SK-N-SH (cell line): Measurements from ENCODE around the gene PAF1.

Experiments used
- CHD2 ChIP-seq: fragments of 150-350 bp; IDR thresholded peaks from 2 replicates; pipeline ENCODE4 v1.6.1; 2018; ENCODE audit warnings: low read length; ENCODE audit not compliant: partially characterized antibody
- CTCF ChIP-seq: fragments of 200-600 bp; sonication (generic); IDR thresholded peaks from 2 replicates; pipeline ENCODE4 v1.6.1; 2017; ENCODE audit warnings: antibody characterized with exemption, mild to moderate bottlenecking, moderate library complexity
- ELF1 ChIP-seq: IDR thresholded peaks from 2 replicates; pipeline ENCODE4 v1.4.0; 2012
- GABPA ChIP-seq: IDR thresholded peaks from 2 replicates; pipeline ENCODE4 v1.4.0; 2012; ENCODE audit warnings: low read depth, mild to moderate bottlenecking
- GATA2 ChIP-seq: sonication (generic); formaldehyde crosslinking; IDR thresholded peaks from 2 replicates; pipeline ENCODE4 v1.5.0; 2020; ENCODE audit warnings: mild to moderate bottlenecking, missing genetic modification reagents
- MAX ChIP-seq: IDR thresholded peaks from 2 replicates; pipeline ENCODE4 v1.4.0; 2012; ENCODE audit warnings: low read depth
- POLR2AphosphoS5 ChIP-seq: IDR thresholded peaks from 2 replicates; pipeline ENCODE4 v1.6.1; 2012; ENCODE audit warnings: low read depth, low read length
- RAD21 ChIP-seq: IDR thresholded peaks from 2 replicates; pipeline ENCODE4 v1.6.1; 2012; ENCODE audit warnings: mild to moderate bottlenecking, low read length
- RXRA ChIP-seq: IDR thresholded peaks from 2 replicates; pipeline ENCODE4 v1.4.0; 2012; ENCODE audit warnings: low read depth, mild to moderate bottlenecking, borderline replicate concordance

- TF ChIP-seq CTCF, result no peak
- no peak; the same call in 1 of the 2 replicates for TF ChIP-seq POLR2AphosphoS5
- no peak for TF ChIP-seq RXRA
- no peak for TF ChIP-seq ELF1
- no peak for TF ChIP-seq GABPA
- no peak for TF ChIP-seq GATA2 (CRISPR knock-in tag)
- TF ChIP-seq RAD21, result no peak
- no peak for TF ChIP-seq MAX
- TF ChIP-seq CHD2, result no peak
These were observed 43.5 kb upstream of the PAF1 start for GRCh38 chr19:39434123-39435076.
